Islet precursor cell (in vitro differentiated cells): ENCODE measurements around the gene HYCC2.
"Not testable (repeated sequence)": the region's sequence is repeated elsewhere in the genome, so short reads cannot be mapped to it uniquely, and the experiment has no call there.

Source experiments
- DNase-seq: peaks from one replicate; pipeline ENCODE4 v3.0.0-alpha.2; 2018

Gene HYCC2

DNA sequence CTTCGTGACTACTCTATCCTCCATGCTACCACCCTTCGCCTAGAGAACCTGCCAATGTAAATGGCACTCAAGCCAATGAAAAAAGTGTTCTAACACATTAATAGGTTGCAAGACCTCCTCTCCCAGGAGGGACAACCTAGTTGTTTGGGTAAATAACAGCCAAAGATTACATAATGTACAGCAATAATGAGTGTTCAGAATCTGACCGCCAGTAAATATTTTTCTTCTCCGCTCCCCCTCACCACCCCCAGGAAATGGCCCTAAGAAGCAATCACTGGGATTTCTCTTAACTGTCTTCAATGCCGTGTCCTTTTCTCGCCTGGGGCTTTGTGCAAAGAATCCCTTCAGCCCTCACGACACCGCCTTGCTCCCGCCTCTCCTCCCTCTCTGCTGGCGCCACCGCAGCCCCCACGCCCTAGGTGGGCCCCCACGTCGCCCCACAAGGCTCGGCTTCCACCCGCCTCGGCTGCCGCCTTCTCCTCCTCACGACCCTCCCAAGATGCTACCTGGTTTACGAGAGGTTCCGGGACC is 458 bp downstream of the HYCC2 start:
- DNase-seq: no peak

DNA sequence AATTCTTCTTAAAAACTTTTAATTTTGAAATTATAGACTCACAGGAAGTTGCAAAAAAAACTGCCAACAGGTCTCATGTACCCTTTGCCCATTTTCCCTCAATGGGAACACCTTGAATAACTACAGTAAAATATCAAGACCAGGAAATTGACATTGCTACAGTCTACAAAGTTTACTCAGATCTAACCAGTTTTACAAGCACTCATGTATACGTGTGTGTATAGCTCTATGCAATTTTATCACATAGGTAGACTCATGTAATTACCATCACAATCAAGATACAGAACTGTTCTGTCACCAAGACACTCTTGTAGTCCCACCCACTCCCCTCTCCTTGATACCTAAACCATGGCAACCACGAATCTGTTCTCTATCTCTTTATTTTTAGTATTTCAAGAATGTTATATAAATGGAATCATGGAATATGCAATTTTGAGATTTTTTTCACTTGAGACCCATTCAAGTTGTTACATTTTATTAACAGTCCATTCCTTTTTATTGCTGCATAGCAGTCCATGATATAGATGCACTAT is 6.6 kb downstream of the HYCC2 start:
- DNase-seq: no peak

GRCh38 chr2:201063516-201063915 is 8.0 kb downstream of the HYCC2 start:
- not testable (repeated sequence) for DNase-seq

GRCh38 chr2:201059961-201060755 is 11.3 kb downstream of the HYCC2 start:
- DNase-seq: no peak

DNA sequence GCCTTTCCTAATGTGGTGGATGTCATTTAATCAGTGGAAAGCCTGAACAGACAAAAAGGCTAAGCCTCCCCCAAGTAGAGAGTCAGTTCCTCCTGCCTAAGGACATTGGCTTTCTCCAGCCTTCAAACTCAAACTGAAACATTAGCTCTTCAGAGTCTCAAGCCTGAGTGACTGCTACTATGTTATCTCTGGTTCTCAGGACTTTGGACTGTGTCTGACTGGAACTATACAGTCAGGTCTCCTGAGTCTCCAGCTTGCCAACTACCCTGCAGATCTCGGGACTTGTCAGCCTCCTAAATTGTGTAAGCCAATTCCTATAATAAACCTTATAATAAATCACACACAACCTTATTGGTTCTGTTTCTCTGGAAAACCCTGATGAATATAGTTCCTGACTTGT is 12.6 kb downstream of the HYCC2 start:
- DNase-seq: no peak

GRCh38 chr2:201057715-201058248 is 13.7 kb downstream of the HYCC2 start:
- DNase-seq: no peak

DNA sequence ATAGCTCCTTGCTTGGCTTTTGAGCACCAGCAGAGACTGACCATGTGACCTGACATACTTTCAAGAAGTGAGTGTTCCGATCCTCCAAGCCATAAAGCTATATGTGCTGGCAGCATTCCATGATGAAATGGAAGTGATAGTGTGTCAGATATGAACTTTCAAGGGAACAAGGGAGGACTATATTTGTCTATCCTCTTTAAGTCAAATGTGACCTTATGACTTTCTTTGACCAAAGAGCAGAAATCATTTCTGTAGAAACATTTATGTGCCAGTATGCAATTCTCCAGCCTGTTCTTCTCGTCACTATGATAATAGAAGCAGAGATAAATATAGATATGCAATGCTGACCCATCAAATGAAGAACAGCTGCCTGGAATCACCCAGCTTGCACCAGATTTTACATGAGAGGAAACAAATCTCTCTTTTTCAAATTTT is 14.4 kb downstream of the HYCC2 start:
- no peak for DNase-seq

DNA sequence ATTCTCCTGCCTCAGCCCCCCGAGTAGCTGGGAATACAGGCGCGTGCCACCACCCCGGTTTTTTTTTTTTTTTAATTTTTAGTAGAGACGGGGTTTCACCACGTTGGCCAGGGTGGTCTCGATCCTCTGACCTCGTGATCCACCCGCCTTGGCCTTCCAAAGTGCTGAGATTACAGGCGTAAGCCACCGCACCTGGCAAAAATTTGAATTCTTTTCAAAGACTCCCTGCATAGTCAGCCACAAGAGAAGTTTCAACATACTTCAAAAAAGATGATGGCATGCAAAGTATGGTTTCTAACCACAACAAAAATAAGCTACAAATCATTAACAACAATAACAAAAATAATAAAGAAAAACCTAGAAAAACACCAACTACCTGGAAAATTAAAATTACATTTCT is 22.0 kb downstream of the HYCC2 start:
- no peak for DNase-seq

DNA sequence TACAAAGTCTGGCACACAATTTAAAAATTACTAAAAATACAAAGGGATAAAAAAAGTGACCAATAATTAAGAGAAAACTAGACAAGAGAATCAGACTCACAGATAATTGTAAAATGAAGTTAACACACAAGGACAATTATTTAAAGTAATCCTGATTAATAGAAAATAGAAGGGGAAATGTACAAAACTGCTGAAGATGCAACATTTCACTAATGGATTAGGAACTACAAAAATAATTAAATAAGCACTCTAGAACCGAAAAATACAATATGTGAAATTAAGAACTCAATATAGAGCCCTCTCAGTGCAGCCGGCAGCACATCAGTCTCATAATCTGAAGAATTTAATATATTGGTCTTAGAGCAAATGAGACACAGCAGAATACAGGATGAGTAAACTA is 24.6 kb downstream of the HYCC2 start:
- DNase-seq: no peak

- not testable (repeated sequence) for DNase-seq
These were observed 28.4 kb downstream of the HYCC2 start for GRCh38 chr2:201043050-201043449.

DNA sequence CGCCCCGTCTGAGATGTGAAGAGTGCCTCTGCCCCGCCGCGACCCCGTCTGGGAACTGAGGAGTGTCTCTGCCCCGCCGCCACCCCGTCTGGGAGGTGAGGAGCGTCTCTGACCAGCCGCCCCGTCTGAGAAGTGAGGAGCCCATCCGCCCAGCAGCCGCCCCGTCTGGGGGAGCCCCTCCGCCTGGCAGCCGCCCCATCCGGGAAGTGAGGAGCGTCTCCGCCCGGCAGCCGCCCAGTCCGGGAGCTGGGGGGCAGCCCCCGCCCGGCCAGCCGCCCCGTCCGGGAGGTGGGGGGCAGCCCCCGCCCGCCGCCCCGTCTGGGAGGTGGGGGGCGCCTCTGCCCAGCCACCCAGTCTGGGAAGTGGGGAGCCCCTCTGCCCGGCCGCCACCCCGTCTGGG is 29.0 kb downstream of the HYCC2 start:
- not testable (repeated sequence) for DNase-seq

GRCh38 chr2:201040867-201041628 is 30.4 kb downstream of the HYCC2 start:
- no peak for DNase-seq

- no peak for DNase-seq
These were observed 32.6 kb downstream of the HYCC2 start for GRCh38 chr2:201038855-201039254.

DNA sequence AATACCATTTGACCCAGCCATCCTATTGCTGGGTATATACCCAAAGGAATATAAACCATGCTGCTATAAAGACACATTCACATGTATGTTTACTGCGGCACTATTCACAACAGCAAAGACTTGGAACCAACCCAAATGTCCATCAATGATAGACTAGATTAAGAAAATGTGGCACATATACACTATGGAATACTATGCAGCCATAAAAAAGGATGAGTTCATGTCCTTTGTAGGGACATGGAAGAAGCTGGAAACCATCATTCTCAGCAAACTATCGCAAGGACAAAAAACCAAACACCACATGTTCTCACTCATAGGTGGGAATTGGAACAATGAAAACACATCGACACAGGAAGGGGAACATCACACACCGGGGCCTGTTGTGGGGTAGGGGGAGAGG is 33.1 kb downstream of the HYCC2 start:
- DNase-seq: not testable (repeated sequence)

DNA sequence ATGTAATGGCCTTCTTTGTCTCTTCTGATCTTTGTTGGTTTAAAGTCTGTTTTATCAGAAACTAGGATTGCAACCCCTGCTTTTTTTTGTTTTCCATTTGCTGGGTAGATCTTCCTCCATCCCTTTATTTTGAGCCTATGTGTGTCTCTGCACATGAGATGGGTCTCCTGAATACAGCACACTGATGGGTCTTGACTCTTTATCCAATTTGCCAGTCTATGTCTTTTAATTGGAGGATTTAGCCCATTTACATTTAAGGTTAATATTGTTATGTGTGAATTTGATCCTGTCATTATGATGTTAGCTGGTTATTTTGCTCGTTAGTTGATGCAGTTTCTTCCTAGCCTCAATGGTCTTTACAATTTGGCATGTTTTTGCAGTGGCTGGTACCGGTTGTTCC is 37.1 kb downstream of the HYCC2 start:
- DNase-seq: not testable (repeated sequence)

GRCh38 chr2:201024518-201024917 is 47.0 kb downstream of the HYCC2 start:
- no peak for DNase-seq

DNA sequence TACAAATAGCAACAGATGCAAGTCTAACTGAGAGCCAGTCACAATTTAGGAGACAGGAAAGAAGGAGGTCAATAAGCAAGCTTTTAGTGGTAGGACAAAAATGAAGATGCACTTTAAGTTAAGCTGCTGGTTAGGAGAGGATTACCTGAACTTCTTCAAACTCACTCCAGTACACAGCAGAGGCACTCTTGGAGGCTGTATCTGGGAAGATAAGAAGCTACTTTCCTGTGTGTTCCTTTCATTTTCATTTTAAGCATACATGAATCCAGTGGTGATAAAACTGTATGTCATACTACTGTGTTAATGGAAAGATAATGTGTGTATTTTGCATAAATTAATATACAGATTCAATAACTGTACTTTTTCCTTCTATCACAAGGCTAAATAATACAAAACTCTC is 49.6 kb downstream of the HYCC2 start:
- DNase-seq: no peak
